ACC112 (cell line): Measurements from ENCODE around the gene OR6B2.

Experiments
- H2AFZ ChIP-seq: fragments of 200-600 bp; sonication (generic); one replicate; pipeline ENCODE4 v1.6.0; 2017; ENCODE audit warnings: antibody characterized with exemption, low read length; ENCODE audit not compliant: unreplicated experiment
- H3K27ac ChIP-seq: fragments of 200-600 bp; sonication (generic); 2 replicates; pipeline ENCODE4 v1.5.1; 2014; ENCODE audit warnings: low read depth, mild to moderate bottlenecking, antibody characterized with exemption, low read length, moderate library complexity
- H3K27me3 ChIP-seq: fragments of 200-600 bp; sonication (generic); 2 replicates; pipeline ENCODE4 v1.6.1; 2014; ENCODE audit warnings: mild to moderate bottlenecking, antibody characterized with exemption, low read length, moderate library complexity, mixed read lengths; ENCODE audit not compliant: insufficient read depth
- H3K36me3 ChIP-seq: fragments of 200-600 bp; sonication (generic); 2 replicates; pipeline ENCODE4 v1.6.1; 2016; ENCODE audit warnings: mild to moderate bottlenecking, antibody characterized with exemption, low read length, moderate library complexity, mixed read lengths; ENCODE audit not compliant: insufficient read depth
- H3K4me1 ChIP-seq: fragments of 200-600 bp; sonication (generic); one replicate; pipeline ENCODE4 v1.6.1; 2016; ENCODE audit warnings: low read length, mixed read lengths; ENCODE audit not compliant: insufficient read depth, unreplicated experiment, control insufficient read depth
- H3K4me3 ChIP-seq: fragments of 200-600 bp; sonication (generic); 2 replicates; pipeline ENCODE4 v1.5.1; 2014; ENCODE audit warnings: mild to moderate bottlenecking, low read depth, low read length
- H3K79me2 ChIP-seq: fragments of 200-600 bp; sonication (generic); one replicate; pipeline ENCODE4 v1.6.0; 2016; ENCODE audit warnings: low read length; ENCODE audit not compliant: control insufficient read depth, unreplicated experiment, insufficient read depth

The OR6B2 gene

GRCh38 chr2:240002983-240003382, 27.2 kb downstream of the OR6B2 start:
- no peaks in the 10 kb centered on the region for H3K27me3 ChIP-seq
- peaks cover 27% of the 10 kb centered on the region for H3K36me3 ChIP-seq
- H2AFZ ChIP-seq, result no peak overlapping the region
- no peaks in the 10 kb centered on the region for H3K4me1 ChIP-seq
- H3K79me2 ChIP-seq, result no peaks in the 10 kb centered on the region
- H3K27ac ChIP-seq, result no peak overlapping the region
- H3K4me3 ChIP-seq, result no peak overlapping the region

GRCh38 chr2:240000671-240001070, 29.6 kb downstream of the OR6B2 start:
- peaks cover 19% of the 10 kb centered on the region for H3K36me3 ChIP-seq
- no peak overlapping the region for H3K27ac ChIP-seq
- no peaks in the 10 kb centered on the region for H3K27me3 ChIP-seq
- no peaks in the 10 kb centered on the region for H3K4me1 ChIP-seq
- H3K4me3 ChIP-seq, result no peak overlapping the region
- H3K79me2 ChIP-seq, result peaks cover 2% of the 10 kb centered on the region
- no peak overlapping the region for H2AFZ ChIP-seq

GRCh38 chr2:239997686-239998409, 32.4 kb downstream of the OR6B2 start:
- no peak overlapping the region for H2AFZ ChIP-seq
- peaks cover 5% of the 10 kb centered on the region for H3K79me2 ChIP-seq
- H3K4me1 ChIP-seq, result no peaks in the 10 kb centered on the region
- no peaks in the 10 kb centered on the region for H3K27me3 ChIP-seq
- H3K27ac ChIP-seq, result no peak overlapping the region
- no peak overlapping the region for H3K4me3 ChIP-seq
- H3K36me3 ChIP-seq, result peaks cover 19% of the 10 kb centered on the region

GRCh38 chr2:239994086-239994485, 36.1 kb downstream of the OR6B2 start:
- no peaks in the 10 kb centered on the region for H3K4me1 ChIP-seq
- H2AFZ ChIP-seq, result no peak overlapping the region
- H3K79me2 ChIP-seq, result peaks cover 5% of the 10 kb centered on the region
- no peak overlapping the region for H3K27ac ChIP-seq
- H3K4me3 ChIP-seq, result no peak overlapping the region
- no peaks in the 10 kb centered on the region for H3K27me3 ChIP-seq
- peaks cover 3% of the 10 kb centered on the region; the same call in 1 of the 2 replicates for H3K36me3 ChIP-seq

- Histone ChIP-seq H2AFZ (no peak overlapping the region), H3K4me3 (no peak overlapping the region), H3K4me1 (no peaks in the 10 kb centered on the region), H3K79me2 (peaks cover 5% of the 10 kb centered on the region), H3K36me3 (peaks cover 3% of the 10 kb centered on the region; the same call in 1 of the 2 replicates), H3K27ac (no peak overlapping the region), H3K27me3 (no peaks in the 10 kb centered on the region)
Observed at GRCh38 chr2:239993291-239993690, 36.9 kb downstream of the OR6B2 start.

GRCh38 chr2:239991689-239992314, 38.4 kb downstream of the OR6B2 start:
- H3K4me3 ChIP-seq, result no peak overlapping the region
- no peaks in the 10 kb centered on the region for H3K4me1 ChIP-seq
- no peak overlapping the region for H3K27ac ChIP-seq
- H2AFZ ChIP-seq, result no peak overlapping the region
- H3K79me2 ChIP-seq, result peaks cover 5% of the 10 kb centered on the region
- peaks cover 12% of the 10 kb centered on the region for H3K36me3 ChIP-seq
- no peaks in the 10 kb centered on the region for H3K27me3 ChIP-seq

GRCh38 chr2:239990966-239991365, 39.3 kb downstream of the OR6B2 start:
- no peaks in the 10 kb centered on the region for H3K4me1 ChIP-seq
- H2AFZ ChIP-seq, result no peak overlapping the region
- H3K4me3 ChIP-seq, result no peak overlapping the region
- H3K27ac ChIP-seq, result no peak overlapping the region
- no peaks in the 10 kb centered on the region for H3K27me3 ChIP-seq
- H3K36me3 ChIP-seq, result peaks cover 17% of the 10 kb centered on the region
- peaks cover 4% of the 10 kb centered on the region for H3K79me2 ChIP-seq

GRCh38 chr2:239985356-239985755, 44.9 kb downstream of the OR6B2 start:
- no peak overlapping the region for H3K4me3 ChIP-seq
- peaks cover 40% of the 10 kb centered on the region for H3K36me3 ChIP-seq

GRCh38 chr2:239984421-239985194, 45.6 kb downstream of the OR6B2 start:
- Histone ChIP-seq H3K4me1 (no peaks in the 10 kb centered on the region), H3K27ac (no peak overlapping the region), H3K79me2 (no peaks in the 10 kb centered on the region), H3K36me3 (peaks cover 40% of the 10 kb centered on the region), H3K4me3 (no peak overlapping the region), H2AFZ (no peak overlapping the region), H3K27me3 (no peaks in the 10 kb centered on the region)

More at GRCh38 chr2:239985356-239985755, 44.9 kb downstream of the OR6B2 start:
- no peak overlapping the region for H2AFZ ChIP-seq
- no peaks in the 10 kb centered on the region for H3K79me2 ChIP-seq
- no peak overlapping the region for H3K27ac ChIP-seq
- no peaks in the 10 kb centered on the region for H3K27me3 ChIP-seq
- no peaks in the 10 kb centered on the region for H3K4me1 ChIP-seq

GRCh38 chr2:239983004-239983778, 47.0 kb downstream of the OR6B2 start:
- peaks cover 40% of the 10 kb centered on the region for H3K36me3 ChIP-seq
- no peaks in the 10 kb centered on the region for H3K27me3 ChIP-seq
- H3K4me1 ChIP-seq, result peaks cover 4% of the 10 kb centered on the region
- H3K27ac ChIP-seq, result no peak overlapping the region
- no peaks in the 10 kb centered on the region for H3K79me2 ChIP-seq
- no peak overlapping the region for H3K4me3 ChIP-seq
- H2AFZ ChIP-seq, result no peak overlapping the region
